ENCODE measurements around the gene OR4D2.
A peak's percentile ranks its signal among the peaks of the same experiment; 100 is the strongest.

Gene OR4D2

GRCh38 chr17:58217766-58218165, 51.0 kb downstream of the OR4D2 start:
- no peak for DNase-seq

GRCh38 chr17:58219007-58219788, 52.4 kb downstream of the OR4D2 start, which contains the start of gene MKS1:
Gene MKS1, minus strand, starts transcription at chr17:58219255. Its CDS starts 25 bp downstream, at chr17:58219230.
- DNase-seq: peak; percentile 98

GRCh38 chr17:58219789-58220183, 53.0 kb downstream of the OR4D2 start:
- DNase-seq: no peak

Measured in cortex of kidney (tissue), 1 donor.